Right lobe of liver (tissue), 4 donors: ENCODE data around the gene OR2F2.

Experiments
- POLR2A ChIP-seq: fragments of 450-650 bp; IDR thresholded peaks from one replicate; pipeline ENCODE4 v1.6.1; 2017; ENCODE audit warnings: antibody characterized with exemption, mild to moderate bottlenecking
- TF ChIP-seq, protein P1 (sequence below), 4 donors: fragments of 200-600 bp in 3 of 4; fragments of 450-650 bp in 1 of 4; IDR thresholded peaks; one replicate each; pipeline versions ENCODE4 v1.5.1 to v1.8.0; 2016 to 2022; ENCODE audit warnings: antibody characterized with exemption in 4 of 4, mild to moderate bottlenecking in 2 of 4
- donor health status: DM: no; HTN: no; CAD: no.
- donor health status: DM: no; HTN: no; CAD: no.
- donor health status: DM: no; HTN: yes; CAD: no.

DNA sequence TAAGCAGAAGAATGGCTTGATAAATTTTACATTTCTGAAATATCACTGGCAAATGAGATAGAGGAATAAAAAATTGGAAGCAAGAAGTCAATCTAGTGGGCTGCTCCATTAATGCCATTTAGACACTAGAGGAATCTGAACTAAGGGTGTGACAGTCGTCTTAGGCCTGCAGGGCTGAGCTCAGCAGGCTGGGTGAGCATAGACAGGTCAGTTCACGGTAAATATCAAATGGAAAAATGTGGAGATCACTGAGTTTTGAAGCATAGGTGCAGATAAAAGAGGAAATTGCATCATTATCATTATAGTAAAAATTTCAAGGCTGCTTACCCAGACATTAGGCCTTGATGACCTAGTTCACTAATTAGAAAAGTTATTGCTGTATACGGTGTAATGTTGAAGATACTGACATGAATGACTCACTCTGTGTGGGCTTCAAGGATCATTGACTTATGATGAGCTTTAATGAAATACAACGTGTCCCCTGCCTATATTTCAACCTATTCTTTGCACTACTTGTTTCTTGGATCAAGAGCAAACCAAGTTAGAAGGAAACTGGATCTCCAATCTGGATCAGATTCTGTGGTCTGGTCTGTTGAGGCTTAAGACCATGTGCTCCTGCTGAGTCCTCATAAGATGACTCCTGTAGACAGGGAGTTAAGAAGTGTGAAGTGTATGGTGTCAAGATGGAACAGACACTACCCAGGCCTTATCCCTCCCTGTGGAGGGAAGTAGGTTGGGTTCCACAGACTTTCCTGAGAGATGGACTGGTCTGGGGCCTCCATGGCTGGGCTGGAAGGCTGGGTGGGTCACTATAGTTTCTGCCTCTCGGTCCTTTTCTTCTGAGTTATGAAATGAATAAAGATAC, 3.6 kb downstream of the OR2F2 start:
- TF ChIP-seq, protein P1, sequence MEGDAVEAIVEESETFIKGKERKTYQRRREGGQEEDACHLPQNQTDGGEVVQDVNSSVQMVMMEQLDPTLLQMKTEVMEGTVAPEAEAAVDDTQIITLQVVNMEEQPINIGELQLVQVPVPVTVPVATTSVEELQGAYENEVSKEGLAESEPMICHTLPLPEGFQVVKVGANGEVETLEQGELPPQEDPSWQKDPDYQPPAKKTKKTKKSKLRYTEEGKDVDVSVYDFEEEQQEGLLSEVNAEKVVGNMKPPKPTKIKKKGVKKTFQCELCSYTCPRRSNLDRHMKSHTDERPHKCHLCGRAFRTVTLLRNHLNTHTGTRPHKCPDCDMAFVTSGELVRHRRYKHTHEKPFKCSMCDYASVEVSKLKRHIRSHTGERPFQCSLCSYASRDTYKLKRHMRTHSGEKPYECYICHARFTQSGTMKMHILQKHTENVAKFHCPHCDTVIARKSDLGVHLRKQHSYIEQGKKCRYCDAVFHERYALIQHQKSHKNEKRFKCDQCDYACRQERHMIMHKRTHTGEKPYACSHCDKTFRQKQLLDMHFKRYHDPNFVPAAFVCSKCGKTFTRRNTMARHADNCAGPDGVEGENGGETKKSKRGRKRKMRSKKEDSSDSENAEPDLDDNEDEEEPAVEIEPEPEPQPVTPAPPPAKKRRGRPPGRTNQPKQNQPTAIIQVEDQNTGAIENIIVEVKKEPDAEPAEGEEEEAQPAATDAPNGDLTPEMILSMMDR (IDR thresholded peaks at IDR 0.05): no peak
- no peak for TF ChIP-seq POLR2A
